Astrocyte of the hippocampus (primary cell): ENCODE data around the gene SYNGR1.
"Not testable (repeated sequence)": the region's sequence is repeated elsewhere in the genome, so short reads cannot be mapped to it uniquely, and the experiment has no call there.

Source experiments
- DNase-seq: peaks from one replicate; pipeline ENCODE4 v3.0.0; 2011; ENCODE audit warnings: low read depth, low spot score

SYNGR1 gene

GRCh38 chr22:39317084-39317774, 32.6 kb upstream of the SYNGR1 start:
- peak; percentile 36 for DNase-seq

- DNase-seq, result peak; percentile 47
Observed at GRCh38 chr22:39317775-39318506, 31.9 kb upstream of the SYNGR1 start.

DNA sequence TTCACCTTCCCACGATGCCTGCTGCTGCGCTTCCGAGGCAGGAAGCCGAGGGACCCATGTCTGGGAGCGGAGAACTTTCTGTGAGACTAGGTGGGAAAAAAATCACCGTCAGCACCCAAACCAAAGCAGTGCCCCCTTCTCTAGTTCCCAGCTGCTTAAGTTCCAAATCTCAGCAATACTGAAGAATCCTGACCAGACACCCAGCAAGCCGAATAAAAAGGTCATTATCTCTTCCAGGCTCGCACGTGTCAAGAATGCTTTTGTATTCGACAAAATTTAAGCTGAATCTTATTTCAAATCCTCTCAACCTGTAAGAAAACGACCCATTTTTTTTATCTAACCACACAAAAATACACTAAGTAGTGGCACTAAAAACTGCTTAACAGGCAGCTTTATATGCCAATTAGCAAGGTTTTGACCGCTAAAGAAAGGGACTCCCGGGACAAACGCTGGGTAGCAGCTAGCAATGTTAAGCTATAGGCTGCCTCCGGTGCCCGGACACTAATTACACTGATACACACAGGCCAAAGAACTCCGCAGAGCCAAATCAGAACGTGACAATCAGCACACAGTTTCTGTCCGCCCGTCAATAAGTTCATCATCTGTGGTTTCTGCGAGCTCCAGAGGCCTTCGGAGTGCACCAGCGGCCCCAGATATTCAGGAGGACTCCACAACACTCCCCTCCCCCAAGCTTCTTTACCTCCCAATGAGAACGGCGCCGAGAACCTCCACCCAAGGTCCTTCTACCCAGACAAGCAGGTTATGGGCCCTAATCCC, 31.1 kb upstream of the SYNGR1 start:
- DNase-seq, result no peak

DNA sequence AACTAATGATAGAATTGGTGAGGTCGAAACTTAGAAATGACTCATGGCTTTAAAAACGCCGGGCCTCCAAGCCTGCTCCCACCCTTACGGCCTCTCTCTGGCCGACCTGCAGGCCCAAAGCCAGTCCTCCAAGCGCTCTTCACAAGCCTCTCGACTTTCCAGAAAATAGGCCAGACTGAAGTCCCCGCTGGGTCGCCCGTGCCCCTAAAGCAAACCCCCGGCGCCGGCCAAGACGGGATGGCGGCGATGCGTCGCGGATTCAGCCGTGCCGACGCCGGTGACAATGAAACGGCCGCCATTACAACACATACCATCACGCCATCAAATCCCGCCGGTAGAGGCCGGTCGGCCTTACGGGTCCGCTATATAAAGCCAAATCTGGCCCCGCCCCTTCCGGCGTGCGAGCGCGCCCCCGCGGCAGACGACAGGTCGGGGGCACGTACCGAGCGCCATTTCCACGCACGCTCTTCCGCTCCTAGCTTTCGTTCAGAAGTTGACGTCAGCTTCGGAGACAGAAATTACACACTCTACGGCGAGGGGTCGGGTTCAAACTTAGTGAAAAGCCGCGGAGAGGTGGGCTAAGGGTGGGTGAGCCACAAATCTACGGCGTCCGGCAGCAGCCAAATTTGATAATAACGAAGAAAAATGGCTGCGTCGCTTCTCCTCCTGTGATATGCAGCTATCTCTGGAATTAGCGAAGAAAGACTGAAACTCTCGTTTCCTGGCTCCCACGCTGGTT, 30.3 kb upstream of the SYNGR1 start, which contains the start of gene RPL3:
Gene RPL3 (minus strand): TSS at position 340 of the 739 bp plus-strand sequence. CDS start 26 bp downstream, at position 314.
- DNase-seq, result peak; percentile 99

GRCh38 chr22:39320616-39321029, 29.2 kb upstream of the SYNGR1 start:
- DNase-seq, result not testable (repeated sequence)

- no peak for DNase-seq
Observed at GRCh38 chr22:39325392-39325932, 24.3 kb upstream of the SYNGR1 start.

- DNase-seq, result no peak
Observed at GRCh38 chr22:39327995-39328754, 21.6 kb upstream of the SYNGR1 start.

- DNase-seq, result not testable (repeated sequence)
Observed at GRCh38 chr22:39330553-39330952, 19.2 kb upstream of the SYNGR1 start.

DNA sequence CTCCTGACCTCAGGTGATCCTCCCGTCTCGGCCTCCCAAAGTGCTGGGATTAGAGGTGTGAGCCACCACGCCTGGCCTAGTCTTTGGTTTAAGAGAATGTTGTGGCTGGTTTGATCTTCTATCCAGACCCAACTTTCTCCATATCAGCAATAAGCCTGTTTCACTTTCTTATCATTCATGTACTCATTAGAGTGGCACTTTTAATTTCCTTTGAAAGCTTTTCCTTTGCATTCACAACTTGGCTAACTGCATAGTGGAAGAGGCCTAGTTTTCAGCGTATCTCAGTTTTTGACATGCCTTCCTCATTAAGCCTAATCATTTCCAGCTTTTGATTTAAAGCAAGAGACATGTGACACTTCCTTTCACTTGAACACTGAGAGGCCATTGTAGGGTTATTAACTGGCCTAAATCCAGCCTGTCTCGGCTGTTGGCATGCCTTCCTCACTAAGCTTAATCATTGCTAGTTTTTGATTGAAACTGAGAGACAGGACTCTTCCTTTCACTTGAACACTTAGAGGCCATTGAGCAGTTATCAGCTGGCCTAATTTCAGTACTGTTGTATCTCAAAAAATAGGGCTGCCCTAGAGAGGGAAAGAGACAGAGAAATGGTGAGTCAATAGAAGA, 17.2 kb upstream of the SYNGR1 start:
- DNase-seq, result no peak

- no peak for DNase-seq
Observed at GRCh38 chr22:39336411-39336810, 13.4 kb upstream of the SYNGR1 start.

GRCh38 chr22:39339775-39340174, 10.0 kb upstream of the SYNGR1 start:
- not testable (repeated sequence) for DNase-seq

GRCh38 chr22:39341179-39341578, 8.6 kb upstream of the SYNGR1 start:
- no peak for DNase-seq

GRCh38 chr22:39343259-39344045, 6.3 kb upstream of the SYNGR1 start:
- DNase-seq, result peak; percentile 79

DNA sequence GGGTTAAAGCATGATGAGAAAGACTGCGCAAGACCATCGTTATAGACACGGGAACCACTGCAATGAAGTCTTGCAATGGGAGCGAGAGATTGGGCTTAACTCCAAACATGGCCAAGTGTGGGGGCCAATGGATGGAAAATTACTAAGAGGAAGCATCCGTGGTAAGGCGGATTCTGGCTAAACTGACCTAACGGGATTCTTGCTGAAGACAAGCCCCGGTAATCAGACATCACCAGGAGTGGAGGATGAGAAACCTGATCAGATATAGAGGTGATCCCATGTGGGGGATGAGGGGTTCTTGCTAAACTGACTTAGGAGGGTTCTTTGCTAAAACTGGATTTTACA, 5.8 kb upstream of the SYNGR1 start:
- no peak for DNase-seq

DNA sequence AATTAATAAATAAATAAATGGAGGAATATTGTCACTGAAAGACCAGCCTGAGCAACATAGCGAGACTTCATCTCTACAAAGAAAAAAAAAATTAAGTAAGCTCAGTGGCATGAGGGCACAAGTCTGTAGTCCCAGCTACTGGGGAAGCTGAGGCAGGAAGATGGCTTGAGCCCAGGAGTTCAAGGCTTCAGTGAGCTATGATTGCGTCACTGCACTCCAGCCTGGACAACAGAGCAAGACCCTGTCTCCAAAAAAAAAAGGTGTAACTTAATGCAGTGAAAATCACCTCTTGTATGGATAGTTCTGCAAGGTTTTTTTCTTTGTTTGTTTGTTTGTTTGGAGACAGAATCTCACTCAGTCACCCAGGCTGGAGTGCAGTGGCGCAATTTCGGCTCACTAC, 4.6 kb upstream of the SYNGR1 start:
- no peak for DNase-seq

DNA sequence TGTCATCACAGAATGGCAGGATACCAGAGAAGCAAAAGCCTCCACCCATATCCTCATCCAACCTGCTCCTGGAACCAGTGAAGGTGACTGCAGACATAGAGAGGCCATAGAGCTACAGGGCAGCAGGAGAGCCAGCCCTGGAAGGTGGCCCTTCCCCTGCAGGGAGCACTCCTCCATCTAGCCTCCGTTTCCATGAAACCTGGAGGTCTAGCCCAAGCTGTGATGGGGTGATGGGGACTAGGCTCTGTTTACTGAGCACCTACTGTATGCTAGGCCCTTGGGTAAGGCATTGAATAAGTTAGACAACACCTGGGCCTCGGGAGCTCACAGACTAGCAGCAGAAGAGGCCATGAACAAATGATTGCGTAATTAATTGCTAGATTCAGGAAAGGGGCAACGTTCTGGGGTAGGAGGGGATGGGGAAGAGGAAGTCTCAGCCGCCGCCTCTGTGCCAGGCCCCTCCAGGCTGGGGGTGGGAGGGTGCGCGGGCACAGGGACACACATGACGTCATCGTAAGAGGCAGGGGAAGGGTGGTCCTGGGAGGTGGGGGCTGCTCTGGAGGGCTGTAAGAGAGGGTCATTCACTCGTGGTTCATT, 784 bp upstream of the SYNGR1 start:
- DNase-seq, result no peak

DNA sequence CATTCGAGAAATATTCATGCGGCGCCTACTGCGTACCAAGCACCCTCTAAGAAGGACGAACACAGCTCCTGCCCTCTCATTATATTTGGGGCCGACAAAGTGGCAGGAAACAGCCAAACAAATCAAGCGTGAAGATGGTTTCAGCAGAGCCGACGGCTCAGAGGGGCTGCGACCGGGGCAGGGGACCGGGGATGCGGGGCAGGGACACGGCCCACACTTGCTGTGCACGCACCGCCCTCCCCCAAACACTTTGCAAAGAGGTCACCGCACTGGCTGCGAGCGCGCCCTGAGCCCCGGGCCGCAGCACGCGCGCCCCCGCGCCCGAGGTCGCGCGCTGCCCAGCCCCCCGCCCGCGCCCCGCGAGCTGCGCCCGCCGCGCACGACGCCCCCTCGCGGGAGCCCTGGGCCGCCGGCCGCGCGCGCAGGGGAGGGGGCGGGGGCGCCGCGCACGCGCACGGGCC, 255 bp upstream of the SYNGR1 start:
- peak; percentile 78 for DNase-seq

- no peak for DNase-seq
Observed at GRCh38 chr22:39350757-39351688, 1.2 kb downstream of the SYNGR1 start.
